Measurements from ENCODE around the gene DMD.
"Not testable (repeated sequence)": the region's sequence is repeated elsewhere in the genome, so short reads cannot be mapped to it uniquely, and the experiment has no call there.

DMD gene

DNA sequence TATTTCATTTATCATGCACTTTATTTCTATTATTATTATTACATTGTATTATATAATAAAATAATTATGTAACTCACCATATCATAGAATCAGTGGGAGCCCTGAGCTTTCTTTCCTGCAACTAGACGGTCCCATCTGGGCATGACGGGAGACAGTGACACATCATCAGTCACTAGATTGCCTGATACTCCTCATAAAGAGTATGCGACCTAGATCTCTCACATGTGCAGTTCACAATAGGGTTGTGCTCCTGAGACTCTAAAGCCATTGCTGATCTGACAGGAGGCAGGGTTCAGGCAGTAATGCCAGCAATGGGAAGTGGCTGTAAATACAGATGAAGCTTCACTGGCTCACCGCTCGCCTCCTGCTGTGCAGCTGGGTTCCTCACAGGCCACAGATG, 62.3 kb downstream of the DMD start:
- no peak for DNase-seq

GRCh38 chrX:33142331-33142730, 69.0 kb downstream of the DMD start:
- DNase-seq, result no peak

GRCh38 chrX:33138677-33139249, 72.6 kb downstream of the DMD start:
- no peak for DNase-seq

DNA sequence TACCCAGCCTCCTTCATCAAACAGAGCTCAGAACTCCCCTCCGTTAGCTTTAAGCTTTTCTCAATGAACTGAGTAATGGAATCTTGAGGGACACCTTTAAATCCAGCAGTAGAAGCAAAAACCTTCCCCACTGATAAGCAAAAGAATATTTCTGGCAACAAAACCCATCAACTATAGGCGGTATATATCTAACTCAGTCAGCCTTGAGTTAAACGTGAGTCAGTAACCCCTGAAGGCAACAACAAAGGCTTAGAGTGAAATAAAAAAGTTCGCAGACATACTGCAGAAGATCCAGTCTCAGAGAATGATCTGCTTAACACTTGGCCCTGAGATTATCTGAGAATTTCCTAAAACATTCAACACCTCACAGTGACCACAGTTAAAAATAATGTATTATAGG, 77.2 kb downstream of the DMD start:
- no peak for DNase-seq

DNA sequence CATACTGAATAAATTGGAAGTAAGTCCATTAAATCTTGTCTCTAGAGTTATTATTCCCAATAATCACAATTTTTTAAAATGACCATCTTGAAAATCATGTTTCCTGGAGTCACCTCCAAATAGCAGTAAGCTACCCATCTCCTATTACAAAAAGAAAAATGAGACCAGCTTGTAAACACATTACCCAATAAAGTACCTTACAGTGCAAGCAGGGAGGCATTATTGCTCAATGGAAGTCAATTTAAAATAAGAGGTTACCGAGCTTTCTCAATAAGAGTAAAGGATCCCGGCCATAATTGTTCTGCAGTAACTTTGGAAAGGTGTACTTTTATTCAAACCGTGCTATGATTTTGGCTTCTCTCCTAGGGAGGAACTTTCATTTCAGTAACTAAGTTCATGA, 78.0 kb downstream of the DMD start:
- DNase-seq, result no peak

DNA sequence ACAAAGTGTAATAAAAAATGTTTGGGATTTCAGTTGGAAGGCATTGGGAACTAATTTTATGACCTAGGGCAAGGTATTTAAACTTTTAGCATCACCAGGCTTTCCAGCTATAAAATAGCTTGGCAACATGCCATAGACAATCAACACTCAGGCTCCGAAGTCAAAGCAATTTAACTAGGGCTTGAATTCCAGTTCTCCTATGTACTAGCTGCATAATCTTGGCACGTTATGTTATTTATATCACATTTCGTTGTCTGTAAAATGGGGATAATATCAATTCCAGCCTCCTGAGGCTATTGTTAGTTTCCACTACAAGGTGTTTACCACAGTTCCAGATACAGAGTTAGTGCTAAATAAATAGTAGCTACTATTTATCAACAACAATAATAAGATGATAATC, 78.8 kb downstream of the DMD start:
- DNase-seq, result no peak

DNA sequence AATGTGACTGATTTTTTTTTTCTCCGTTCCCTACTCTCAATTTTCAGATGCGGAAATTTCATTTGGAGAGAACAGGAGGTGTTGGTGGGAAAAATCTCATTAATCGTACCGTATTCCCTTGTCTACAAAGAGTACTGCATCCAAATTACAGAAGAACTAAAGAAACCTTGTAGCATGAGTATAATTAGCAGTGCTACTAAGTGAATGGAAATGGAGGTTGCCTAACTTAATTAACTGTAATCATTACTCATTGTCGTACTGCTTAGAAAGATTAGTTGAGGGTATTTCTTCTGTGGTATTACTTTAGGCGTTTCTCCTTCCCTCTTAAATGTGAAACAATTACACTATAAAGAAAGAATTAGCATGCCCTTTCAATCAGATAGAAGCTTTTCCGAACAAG, 81.7 kb downstream of the DMD start:
- no peak for DNase-seq

GRCh38 chrX:33128048-33128805, 83.1 kb downstream of the DMD start:
- no peak for DNase-seq

DNA sequence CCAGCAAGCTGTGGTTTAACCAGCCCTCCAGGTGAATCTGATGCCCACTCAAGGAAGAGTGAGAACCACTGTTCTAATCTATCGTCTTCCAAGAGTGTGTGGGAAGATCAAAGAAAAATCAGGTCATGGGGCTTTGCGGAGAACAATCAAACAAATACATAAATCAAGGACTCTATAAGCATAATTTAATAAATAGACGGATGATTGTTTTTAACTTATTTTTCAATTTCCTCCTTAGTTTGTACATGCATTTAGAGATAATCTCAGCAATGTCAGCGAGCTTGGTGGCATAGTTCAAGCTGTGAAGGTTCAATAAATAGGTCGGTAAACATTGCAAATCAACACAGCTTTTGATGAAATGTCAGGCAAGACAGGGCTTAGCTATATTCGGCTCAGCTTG, 84.9 kb downstream of the DMD start:
- DNase-seq, result no peak

GRCh38 chrX:33109858-33110257, 101.5 kb downstream of the DMD start:
- DNase-seq, result no peak

- DNase-seq, result no peak
These were observed 104.6 kb downstream of the DMD start for GRCh38 chrX:33106737-33107136.

DNA sequence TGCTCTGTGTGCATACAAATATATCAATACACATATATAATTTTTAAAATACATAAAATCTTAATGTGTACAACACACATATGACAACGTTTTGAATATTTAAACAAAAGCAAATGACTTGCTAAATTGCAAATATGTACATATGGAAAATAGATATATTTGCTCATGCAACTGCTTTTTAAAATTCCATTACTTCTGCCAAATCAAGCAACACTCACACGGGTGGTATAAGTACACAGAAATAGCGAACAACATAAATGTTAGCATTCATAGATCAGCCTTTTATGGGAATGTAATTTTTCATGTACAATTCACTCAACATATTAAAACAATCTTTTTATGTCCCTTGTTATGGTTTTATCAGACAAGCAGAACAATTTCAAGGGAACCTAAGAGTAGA, 116.3 kb downstream of the DMD start:
- no peak for DNase-seq

DNA sequence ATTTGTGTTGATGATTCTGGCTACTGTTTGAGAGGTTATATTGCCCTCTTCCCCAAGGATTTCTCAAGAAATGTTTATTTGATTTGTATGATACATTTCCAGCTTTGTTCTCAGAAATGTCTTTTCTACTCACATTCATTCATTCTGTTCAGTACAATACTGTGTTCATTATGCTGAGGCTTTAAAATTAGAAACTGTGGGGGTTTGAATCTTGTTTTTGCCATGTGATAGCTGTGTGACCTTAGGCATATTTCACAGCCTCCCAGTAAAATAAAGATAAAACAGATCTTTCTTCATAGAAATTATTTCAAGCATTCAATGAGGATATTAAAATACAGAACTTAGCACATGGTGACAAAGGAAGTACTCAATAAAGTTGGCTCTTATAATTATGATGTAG, 123.9 kb downstream of the DMD start:
- DNase-seq, result no peak

DNA sequence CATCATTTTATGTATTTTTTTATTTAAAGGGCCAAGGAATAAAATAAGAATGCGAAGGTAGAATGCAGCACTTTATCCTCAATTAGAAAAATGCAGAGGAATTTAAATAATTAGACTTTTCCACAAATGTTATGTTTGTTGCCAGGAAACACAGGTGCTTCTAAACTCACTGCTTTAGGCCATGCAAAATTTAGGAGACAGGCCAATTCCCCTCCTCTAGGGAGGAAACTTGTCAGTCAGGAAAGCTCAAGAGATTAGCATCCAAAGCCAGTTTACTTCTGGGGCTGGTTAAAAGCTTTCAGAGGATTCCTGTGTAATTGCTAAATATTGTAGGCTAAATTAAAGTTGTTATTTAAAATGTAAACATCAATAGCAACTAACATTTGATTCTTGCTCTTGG, 124.5 kb downstream of the DMD start:
- DNase-seq, result no peak

DNA sequence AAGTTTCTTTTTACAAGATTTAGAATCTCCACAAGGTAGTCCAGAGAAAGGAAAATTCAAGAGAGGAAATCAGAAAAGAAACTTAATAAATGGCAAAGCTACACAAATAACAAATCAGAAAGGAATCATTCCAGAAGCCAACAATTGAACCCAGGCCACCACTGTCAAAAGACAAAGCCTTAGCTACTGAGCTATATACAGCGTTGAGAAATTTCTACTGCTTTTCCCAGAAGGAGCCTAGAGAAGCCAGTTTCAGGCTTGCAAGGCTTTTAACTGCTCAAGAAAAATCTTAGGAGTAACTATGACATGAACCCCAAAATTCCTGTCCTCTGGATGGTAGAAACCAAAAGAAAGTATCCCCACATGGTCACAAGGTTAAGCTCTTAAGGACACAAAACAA, 129.0 kb downstream of the DMD start:
- no peak for DNase-seq

- DNase-seq, result no peak
These were observed 133.1 kb downstream of the DMD start for GRCh38 chrX:33078273-33078672.

GRCh38 chrX:33073660-33074059, 137.7 kb downstream of the DMD start:
- not testable (repeated sequence) for DNase-seq

DNA sequence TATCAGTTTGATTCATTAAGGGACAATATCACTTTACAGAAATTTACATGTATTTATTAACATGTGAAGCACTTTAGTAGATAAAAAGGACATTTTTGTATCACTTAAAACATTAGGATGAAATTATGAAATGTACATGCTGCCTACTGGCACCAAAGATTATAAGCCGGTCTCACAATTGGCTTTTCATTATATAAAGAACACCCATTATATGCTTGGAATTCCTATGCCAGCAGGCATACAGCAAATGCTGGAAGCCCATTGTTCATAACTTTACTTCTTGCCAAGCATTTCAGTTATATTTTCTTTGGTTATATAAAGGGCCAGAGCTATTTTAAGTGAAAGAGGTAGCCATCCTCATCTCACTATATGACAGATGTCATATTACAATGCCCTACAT, 145.9 kb downstream of the DMD start:
- no peak for DNase-seq

GRCh38 chrX:33062041-33062440, 149.3 kb downstream of the DMD start:
- DNase-seq, result no peak

DNA sequence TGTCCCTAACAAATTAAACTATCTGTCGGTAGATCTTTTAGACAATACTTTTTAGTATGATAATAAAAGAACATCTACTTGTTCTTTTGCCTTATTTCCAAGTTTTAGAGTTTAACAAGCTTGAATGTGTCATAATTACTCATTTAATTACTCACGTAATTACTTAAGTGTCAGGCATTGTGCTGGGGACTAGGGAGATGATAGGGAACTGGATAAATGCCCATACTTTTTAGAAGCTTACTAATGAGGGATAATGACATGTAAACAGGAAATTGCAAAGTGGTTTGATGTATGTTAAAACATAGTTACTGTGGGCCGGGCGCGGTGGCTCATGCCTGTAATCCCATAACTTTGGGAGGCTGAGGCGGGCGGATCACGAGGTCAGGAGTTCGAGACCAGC, 158.3 kb downstream of the DMD start:
- DNase-seq, result no peak

- DNase-seq, result no peak
These were observed 165.5 kb downstream of the DMD start for GRCh38 chrX:33045882-33046281.

GRCh38 chrX:33045245-33045644, 166.1 kb downstream of the DMD start:
- no peak for DNase-seq

DNA sequence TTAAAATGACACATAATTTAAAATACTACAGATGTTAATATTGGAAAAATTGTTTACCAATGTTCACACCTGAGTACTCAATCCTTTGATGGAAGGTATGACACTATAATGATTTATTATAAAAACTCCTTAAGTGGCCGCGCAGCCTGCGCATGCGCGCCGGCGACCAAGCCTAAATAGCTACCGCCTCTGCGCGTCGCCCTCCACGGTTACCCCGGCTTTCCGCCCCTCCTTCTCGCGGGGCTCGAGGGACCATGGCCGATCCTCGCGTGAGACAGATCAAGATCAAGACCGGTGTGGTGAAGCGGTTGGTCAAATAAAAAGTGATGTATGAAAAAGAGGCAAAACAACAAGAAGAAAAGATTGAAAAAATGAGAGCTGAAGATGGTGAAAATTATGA, 170.2 kb downstream of the DMD start:
- no peak for DNase-seq

DNA sequence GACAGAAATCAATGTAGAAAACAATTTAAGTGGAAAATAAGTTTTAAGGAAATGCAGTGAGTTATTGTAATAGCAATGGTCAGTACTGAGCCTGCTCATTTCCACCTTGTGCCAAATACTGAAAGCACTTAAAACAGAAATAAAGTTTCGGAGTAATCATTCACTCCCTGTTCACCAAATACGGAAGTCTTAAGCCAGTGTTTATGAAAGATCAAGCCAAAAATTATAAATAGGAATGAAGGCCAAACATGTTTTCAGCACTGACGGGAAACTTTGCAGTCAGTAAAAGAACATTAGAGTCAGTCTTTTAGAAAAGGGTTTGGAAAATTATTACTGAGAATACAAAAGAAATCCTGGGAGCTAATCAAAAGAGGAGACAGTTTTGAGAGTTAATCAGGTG, 178.6 kb downstream of the DMD start:
- DNase-seq, result no peak

DNA sequence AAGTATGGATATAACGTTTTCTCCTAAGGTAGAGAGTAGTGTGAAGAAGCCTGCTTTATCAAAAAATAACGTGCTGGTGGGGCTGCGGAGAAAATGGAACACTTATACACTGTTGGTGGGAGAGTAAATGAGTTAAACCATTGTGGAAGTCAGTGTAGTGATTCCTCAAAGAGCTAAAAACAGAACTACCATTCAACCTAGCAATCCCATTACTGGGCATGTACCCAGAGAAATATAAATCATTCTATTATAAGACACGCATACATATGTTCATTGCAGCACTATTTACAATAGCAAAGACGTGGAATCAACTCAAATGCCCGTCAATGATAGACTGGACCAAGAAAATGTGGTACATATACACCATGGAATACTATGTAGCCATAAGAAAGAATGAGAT, 196.4 kb downstream of the DMD start:
- no peak for DNase-seq

Data from activated T-cell treated with anti-CD3 and anti-CD28 coated beads, Interleukin-2, amount 50 U/mL, for 48 hours (primary cell).